ENCODE results near the gene PTPRU.
"Not testable (repeated sequence)": the region's sequence is repeated elsewhere in the genome, so short reads cannot be mapped to it uniquely, and the experiment has no call there.

Gene PTPRU

DNA sequence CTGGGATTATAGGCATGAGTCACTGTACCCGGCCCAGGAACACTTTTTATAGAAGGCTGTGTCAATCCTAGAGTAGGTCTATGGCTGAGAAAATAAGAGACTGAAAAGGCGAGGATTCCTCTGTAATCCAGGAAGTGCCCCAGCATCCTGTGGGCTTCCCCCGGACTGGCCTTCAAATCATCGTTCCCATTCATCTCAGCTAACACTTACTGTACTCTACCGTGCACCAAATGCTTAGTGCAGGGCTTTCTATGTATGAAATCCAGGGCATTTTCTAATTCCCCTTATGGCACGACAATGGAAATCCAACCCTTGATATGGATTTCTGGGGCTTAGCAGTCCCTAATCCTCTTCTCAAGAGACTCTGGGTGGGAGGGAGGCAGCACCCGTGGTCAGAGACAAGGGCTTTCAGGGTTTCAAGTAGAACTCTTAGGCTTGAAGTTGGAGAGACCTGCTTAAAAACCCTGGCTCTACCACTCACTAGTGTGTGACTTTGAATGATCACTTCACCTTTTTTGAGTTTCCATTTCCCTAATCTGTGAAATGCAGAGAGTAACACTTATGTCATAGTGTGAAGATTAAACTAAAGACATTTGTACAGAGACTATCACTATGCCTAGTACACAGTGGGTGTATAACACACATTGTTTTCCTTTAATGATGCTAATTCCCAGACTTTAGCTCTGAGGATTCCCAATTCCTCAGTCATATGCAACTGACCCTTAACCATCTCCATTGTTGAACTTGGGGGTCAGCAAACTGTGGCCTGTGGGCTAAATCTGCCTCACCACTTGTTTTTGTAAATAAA, 25.8 kb upstream of the PTPRU start:
- no peak overlapping the region for H3K27ac ChIP-seq
- no peak for TF ChIP-seq ZFX (IDR thresholded peaks at IDR 0.05; ENCODE audit: borderline replicate concordance)
- no peak for TF ChIP-seq CTCF (IDR thresholded peaks at IDR 0.05)

GRCh38 chr1:29211086-29212030, 25.0 kb upstream of the PTPRU start:
- TF ChIP-seq ZFX (IDR thresholded peaks at IDR 0.05; ENCODE audit: borderline replicate concordance): no peak
- TF ChIP-seq CTCF (IDR thresholded peaks at IDR 0.05): no peak
- H3K27ac ChIP-seq: no peak overlapping the region

DNA sequence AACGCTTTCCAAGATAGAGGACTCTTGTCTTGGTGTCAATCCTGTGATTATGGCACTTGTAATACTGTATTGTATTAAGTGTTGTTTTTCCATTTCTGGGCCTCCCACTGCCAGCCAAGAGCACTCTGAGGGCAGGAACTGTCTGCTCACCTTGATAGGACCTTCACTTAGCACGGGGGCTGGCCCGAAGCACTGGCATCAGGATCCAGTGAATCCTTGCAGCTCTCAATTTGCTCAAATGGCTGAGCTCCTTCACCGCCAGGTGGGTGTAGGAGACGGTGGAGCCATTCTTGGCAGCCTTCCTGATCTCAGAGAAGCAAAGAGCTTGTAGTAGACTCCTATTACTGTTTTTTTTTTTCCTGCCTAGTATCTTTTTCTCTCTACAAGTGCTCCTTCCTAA, 23.3 kb upstream of the PTPRU start:
- H3K27ac ChIP-seq: no peak overlapping the region
- TF ChIP-seq ZFX (IDR thresholded peaks at IDR 0.05; ENCODE audit: borderline replicate concordance): no peak
- no peak for TF ChIP-seq CTCF (IDR thresholded peaks at IDR 0.05)

DNA sequence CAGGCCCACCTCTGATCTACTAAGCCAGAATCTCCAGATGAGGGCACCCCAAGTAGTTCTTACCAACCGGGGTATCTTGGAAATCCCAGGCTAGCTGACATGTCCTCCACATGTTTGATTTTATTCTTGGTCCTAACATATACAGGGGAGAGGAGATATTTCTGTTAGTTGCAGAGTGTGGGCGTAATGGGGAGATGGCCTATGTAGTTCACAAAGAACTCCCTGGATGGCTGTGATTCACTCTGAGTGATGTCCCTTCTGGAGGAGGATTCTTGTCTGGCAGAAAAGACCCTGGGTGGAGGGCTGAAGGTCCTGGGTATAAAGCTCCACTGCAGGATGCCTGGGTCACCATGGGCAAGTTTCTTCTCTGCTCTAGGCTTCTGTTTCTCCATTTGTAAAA, 18.7 kb upstream of the PTPRU start:
- no peak overlapping the region for H3K27ac ChIP-seq
- no peak for TF ChIP-seq ZFX (IDR thresholded peaks at IDR 0.05; ENCODE audit: borderline replicate concordance)

DNA sequence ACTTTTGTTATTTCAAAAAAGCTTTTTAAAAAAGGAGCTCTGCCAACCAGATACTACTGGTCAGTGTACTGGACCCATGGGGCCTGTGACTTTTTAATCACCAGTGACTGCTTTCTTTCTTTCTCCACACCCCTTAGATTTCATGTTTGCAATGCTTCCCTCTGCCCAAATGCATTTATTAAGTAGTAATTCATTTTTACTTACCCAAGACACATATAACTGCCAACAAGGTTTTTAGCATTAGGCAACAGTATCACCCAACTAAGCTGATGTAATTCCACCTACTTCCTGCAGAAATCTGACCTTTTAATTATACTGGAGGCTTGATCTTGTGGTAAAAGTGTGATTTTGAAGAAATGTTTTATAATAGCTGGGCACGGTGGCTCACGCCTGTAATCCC, 18.1 kb upstream of the PTPRU start:
- no peak for TF ChIP-seq ZFX (IDR thresholded peaks at IDR 0.05; ENCODE audit: borderline replicate concordance)
- no peak for TF ChIP-seq CTCF (IDR thresholded peaks at IDR 0.05)
- no peak overlapping the region for H3K27ac ChIP-seq

- no peak for TF ChIP-seq ZFX (IDR thresholded peaks at IDR 0.05; ENCODE audit: borderline replicate concordance)
- no peak for TF ChIP-seq CTCF (IDR thresholded peaks at IDR 0.05)
- H3K27ac ChIP-seq: no peak overlapping the region
Measured at GRCh38 chr1:29221296-29221695, 15.0 kb upstream of the PTPRU start.

DNA sequence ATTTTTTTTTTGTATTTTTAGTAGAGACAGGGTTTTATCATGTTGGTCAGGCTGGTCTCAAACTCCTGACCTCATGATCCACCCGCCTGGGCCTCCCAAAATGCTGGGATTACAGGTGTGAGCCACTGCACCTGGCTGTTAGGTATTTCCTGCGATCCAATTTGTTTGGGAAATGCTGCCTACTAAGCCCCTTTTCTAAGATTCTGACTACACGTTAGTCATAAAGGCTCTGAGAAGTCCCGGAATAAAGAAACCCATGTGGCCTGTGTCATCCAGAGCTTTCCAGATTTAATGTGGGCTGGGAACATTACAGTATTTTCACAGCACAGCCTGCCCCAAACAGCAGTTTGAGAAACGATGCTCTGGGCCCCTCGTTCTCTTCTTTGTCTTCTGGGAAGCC, 14.1 kb upstream of the PTPRU start:
- not testable (repeated sequence) for H3K27ac ChIP-seq

DNA sequence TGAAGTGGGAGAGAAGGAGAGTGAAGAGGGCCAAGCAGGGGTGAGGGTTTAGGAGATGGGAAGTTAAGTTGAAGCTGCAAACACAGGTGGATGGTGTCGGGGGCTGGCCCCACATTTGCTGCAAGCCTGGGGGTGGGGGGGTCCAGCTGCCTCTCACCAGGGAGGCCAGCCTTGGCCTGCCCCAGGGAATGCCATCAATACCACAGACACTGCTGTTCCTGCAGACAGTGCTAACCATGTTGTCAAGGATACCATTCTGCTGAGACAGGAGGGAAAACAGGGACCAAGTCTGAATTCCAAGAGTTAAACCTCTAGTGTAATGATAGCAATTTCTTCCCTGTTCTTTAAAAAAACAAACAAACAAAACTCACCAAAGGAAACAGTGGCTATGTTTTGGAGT, 13.6 kb upstream of the PTPRU start:
- TF ChIP-seq CTCF (IDR thresholded peaks at IDR 0.05) (no peak), ZFX (IDR thresholded peaks at IDR 0.05; ENCODE audit: borderline replicate concordance) (no peak)
- H3K27ac ChIP-seq: no peak overlapping the region
